HG02678 (cell line): ENCODE results near the gene PRPF40A.

Source experiments
- ATAC-seq: cut with Tn5 transposase; IDR thresholded peaks from one replicate; pipeline ENCODE4 v1.9.1; 2021; ENCODE audit warnings: mild to moderate bottlenecking, moderate library complexity; ENCODE audit not compliant: unreplicated experiment

PRPF40A gene

GRCh38 chr2:152718076-152718908 is 1.0 kb upstream of the PRPF40A start, which contains the start of gene ARL6IP6:
ARL6IP6 (plus strand) TSS chr2:152718620; CDS start chr2:152718625, 5 bp downstream.
- peak; percentile 68 for ATAC-seq

GRCh38 chr2:152716805-152717227 is 445 bp downstream of the PRPF40A start:
- ATAC-seq: no peak

GRCh38 chr2:152715854-152716428 is 1.3 kb downstream of the PRPF40A start:
- no peak for ATAC-seq

- no peak for ATAC-seq
Observed at GRCh38 chr2:152715112-152715511, 2.1 kb downstream of the PRPF40A start.

- no peak for ATAC-seq
Observed at GRCh38 chr2:152710713-152711112, 6.5 kb downstream of the PRPF40A start.

GRCh38 chr2:152708742-152709141 is 8.5 kb downstream of the PRPF40A start:
- no peak for ATAC-seq

GRCh38 chr2:152706477-152707021 is 10.7 kb downstream of the PRPF40A start:
- ATAC-seq: no peak

GRCh38 chr2:152701198-152701597 is 16.1 kb downstream of the PRPF40A start:
- no peak for ATAC-seq

GRCh38 chr2:152696476-152696875 is 20.8 kb downstream of the PRPF40A start:
- no peak for ATAC-seq

- no peak for ATAC-seq
Observed at GRCh38 chr2:152695763-152696162, 21.5 kb downstream of the PRPF40A start.

- peak; percentile 72 for ATAC-seq
Observed at GRCh38 chr2:152694161-152694661, 23.1 kb downstream of the PRPF40A start.

GRCh38 chr2:152693033-152693432 is 24.2 kb downstream of the PRPF40A start:
- ATAC-seq: peak; percentile 83

- no peak for ATAC-seq
Observed at GRCh38 chr2:152686321-152686720, 30.9 kb downstream of the PRPF40A start.

- no peak for ATAC-seq
Observed at GRCh38 chr2:152683400-152683799, 33.9 kb downstream of the PRPF40A start.

- no peak for ATAC-seq
Observed at GRCh38 chr2:152682663-152683062, 34.6 kb downstream of the PRPF40A start.

GRCh38 chr2:152678808-152679207 is 38.5 kb downstream of the PRPF40A start:
- ATAC-seq: no peak

GRCh38 chr2:152676461-152676860 is 40.8 kb downstream of the PRPF40A start:
- no peak for ATAC-seq

GRCh38 chr2:152674334-152674733 is 42.9 kb downstream of the PRPF40A start:
- no peak for ATAC-seq

GRCh38 chr2:152664725-152665124 is 52.5 kb downstream of the PRPF40A start:
- ATAC-seq: no peak

- no peak for ATAC-seq
Observed at GRCh38 chr2:152661076-152661475, 56.2 kb downstream of the PRPF40A start.

- no peak for ATAC-seq
Observed at GRCh38 chr2:152658221-152658620, 59.0 kb downstream of the PRPF40A start.

- ATAC-seq: peak; percentile 64
Observed at GRCh38 chr2:152657043-152657442, 60.2 kb downstream of the PRPF40A start.
